Cardiac muscle cell (in vitro differentiated cells and primary cell): Measurements from ENCODE around the gene RTBDN. TPM values are rescaled to one million over a fixed set of nuclear protein-coding genes. Genes with fewer than 3 reads are reported as not detected.

ENCODE experiments used
- DNase-seq, 2 donors: peaks; one replicate each; pipeline versions ENCODE4 v3.0.0 to v3.0.0-alpha.2; 2010 to 2017; ENCODE audit warnings: low read depth in 1 of 2, low spot score in 1 of 2
- H3K27ac ChIP-seq: fragments of 200-600 bp; sonication (generic); 2 replicates; pipeline ENCODE4 v1.5.1; 2016
- H3K27me3 ChIP-seq: fragments of 200-600 bp; sonication (generic); 2 replicates; pipeline ENCODE4 v1.6.0; 2016; ENCODE audit warnings: control low read depth
- H3K36me3 ChIP-seq: fragments of 200-600 bp; sonication (generic); 2 replicates; pipeline ENCODE4 v1.5.1; 2016; ENCODE audit warnings: control low read depth
- H3K4me1 ChIP-seq: fragments of 200-600 bp; sonication (generic); 2 replicates; pipeline ENCODE4 v1.8.1; 2017; ENCODE audit warnings: low read depth, mild to moderate bottlenecking, mixed run types
- H3K4me3 ChIP-seq: fragments of 200-600 bp; sonication (generic); 2 replicates; pipeline ENCODE4 v1.5.1; 2016; ENCODE audit warnings: mild to moderate bottlenecking
- H3K9me3 ChIP-seq: fragments of 200-600 bp; sonication (generic); 2 replicates; pipeline ENCODE4 v1.5.1; 2017; ENCODE audit warnings: low read depth, mild to moderate bottlenecking, control low read depth
- CTCF ChIP-seq: IDR thresholded peaks from 2 replicates; pipeline ENCODE4 v1.5.1; 2012; ENCODE audit warnings: low read depth, mild to moderate bottlenecking, low read length
- polyA plus RNA-seq: library from polyadenylated mRNA; unstranded; fragments of >200 nt; fragmentation: Nextera tagmentation; extraction: Ambion mirVana; gene quantifications from 2 replicates; pipeline ENCODE4 v1.2.1, GENCODE V29; 2016
- total RNA-seq: library from RNA; depleted of rRNA; stranded (reverse); fragments of >200 nt; gene quantifications from 2 replicates; pipeline ENCODE4 v1.2.3, GENCODE V29; 2016

Gene RTBDN
- total and polyA plus RNA-seq, 2 experiments from 2014 or later = not detected

DNA sequence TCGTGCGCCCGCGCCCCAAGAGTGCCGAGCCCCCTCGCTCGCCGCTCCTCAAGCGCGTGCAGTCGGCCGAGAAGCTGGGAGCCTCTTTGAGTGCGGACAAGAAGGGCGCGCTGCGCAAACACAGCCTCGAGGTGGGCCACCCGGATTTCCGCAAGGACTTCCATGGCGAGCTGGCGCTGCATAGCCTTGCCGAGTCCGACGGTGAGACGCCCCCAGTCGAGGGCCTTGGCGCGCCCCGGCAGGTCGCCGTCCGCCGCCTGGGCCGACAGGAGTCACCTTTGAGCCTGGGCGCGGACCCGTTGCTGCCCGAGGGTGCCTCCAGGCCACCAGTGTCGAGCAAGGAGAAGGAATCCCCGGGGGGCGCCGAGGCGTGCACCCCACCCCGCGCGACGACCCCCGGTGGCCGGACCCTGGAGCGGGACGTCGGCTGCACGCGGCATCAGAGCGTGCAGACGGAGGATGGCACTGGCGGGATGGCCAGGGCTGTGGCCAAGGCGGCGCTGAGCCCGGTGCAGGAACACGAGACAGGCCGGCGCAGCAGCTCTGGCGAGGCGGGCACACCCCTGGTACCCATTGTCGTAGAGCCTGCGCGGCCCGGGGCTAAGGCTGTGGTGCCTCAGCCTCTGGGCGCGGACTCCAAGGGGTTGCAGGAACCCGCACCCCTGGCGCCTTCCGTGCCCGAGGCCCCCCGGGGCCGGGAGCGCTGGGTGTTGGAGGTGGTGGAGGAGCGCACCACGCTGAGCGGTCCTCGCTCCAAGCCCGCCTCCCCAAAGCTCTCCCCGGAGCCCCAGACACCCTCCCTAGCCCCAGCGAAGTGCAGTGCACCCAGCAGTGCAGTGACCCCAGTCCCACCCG is 39.7 kb upstream of the RTBDN start:
- Histone ChIP-seq H3K4me1 (no peaks in the 10 kb centered on the region), H3K27ac (no peak overlapping the region), H3K36me3 (no peaks in the 10 kb centered on the region), H3K27me3 (no peaks in the 10 kb centered on the region), H3K9me3 (no peaks in the 10 kb centered on the region), H3K4me3 (no peak overlapping the region)
- no peak for DNase-seq
- TF ChIP-seq CTCF = no peak

DNA sequence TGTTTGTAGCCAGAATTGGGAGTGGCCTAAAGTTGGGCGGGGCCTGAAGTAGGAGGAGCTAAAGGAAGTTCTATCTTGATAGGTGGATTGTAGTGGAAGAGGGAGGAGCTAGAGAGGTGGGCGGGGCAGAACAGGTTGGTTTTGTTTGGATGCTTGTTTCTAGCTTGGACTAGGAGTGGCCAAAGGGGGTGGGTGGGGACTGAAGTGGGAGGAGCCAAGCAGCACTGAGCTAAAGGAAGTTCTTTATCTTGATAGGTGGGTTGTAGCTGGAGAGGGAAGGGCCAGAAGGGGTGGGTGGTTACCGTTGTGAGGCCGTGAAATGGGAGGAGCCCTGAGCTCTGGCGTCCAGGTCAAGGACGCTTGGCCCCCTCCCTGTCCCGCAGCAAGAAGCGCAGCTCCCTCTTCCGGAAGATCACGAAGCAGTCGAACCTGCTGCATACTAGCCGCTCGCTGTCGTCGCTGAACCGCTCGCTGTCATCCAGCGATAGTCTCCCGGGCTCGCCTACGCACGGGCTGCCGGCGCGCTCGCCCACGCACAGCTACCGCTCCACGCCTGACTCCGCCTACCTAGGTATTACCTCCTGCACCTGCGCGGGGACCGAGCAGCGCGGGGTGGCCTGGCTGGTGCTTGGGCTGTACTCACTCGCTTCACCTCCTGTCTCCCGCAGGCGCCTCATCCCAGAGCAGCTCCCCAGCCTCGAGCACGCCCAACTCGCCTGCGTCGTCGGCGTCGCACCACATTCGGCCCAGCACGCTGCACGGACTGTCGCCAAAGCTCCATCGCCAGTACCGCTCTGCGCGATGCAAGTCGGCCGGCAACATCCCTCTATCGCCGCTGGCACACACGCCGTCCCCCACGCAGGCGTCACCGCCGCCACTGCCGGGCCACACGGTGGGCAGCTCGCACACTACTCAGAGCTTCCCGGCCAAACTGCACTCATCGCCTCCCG is 38.8 kb upstream of the RTBDN start:
- Histone ChIP-seq H3K4me3 (no peak overlapping the region), H3K4me1 (no peaks in the 10 kb centered on the region), H3K9me3 (no peaks in the 10 kb centered on the region), H3K27ac (no peak overlapping the region), H3K36me3 (no peaks in the 10 kb centered on the region), H3K27me3 (no peaks in the 10 kb centered on the region)
- peak in 1 of 2 donors; percentile 71 for DNase-seq
- peak; percentile 5 for TF ChIP-seq CTCF

DNA sequence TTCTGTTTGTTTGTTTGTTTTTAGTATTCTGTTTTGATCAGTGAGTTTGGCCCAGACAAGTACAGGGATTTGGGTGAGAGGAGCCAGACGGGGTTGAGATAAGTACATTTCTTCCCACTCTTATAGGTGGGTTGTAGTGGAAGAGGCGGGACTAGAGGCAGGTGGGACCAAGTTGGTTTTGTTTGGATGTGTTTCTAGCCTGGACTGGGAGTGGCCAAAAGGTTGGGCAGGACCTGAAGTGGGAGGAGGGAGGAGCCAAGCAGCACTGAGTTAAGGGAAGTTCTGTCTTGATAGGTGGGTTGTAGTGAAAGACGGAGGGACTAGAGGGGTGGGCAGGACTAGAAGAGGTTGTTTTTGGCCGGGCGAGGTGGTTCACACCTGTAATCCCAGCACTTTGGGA is 37.9 kb upstream of the RTBDN start:
- no peaks in the 10 kb centered on the region for H3K36me3 ChIP-seq
- no peak for TF ChIP-seq CTCF
- no peak overlapping the region for H3K27ac ChIP-seq
- no peak overlapping the region for H3K4me3 ChIP-seq
- H3K27me3 ChIP-seq = no peaks in the 10 kb centered on the region
- DNase-seq = no peak
- no peaks in the 10 kb centered on the region for H3K9me3 ChIP-seq
- H3K4me1 ChIP-seq = peaks cover under 1% of the 10 kb centered on the region

- Histone ChIP-seq H3K36me3 (no peaks in the 10 kb centered on the region), H3K9me3 (no peaks in the 10 kb centered on the region), H3K27ac (no peak overlapping the region), H3K4me1 (peaks cover 4% of the 10 kb centered on the region), H3K4me3 (no peak overlapping the region), H3K27me3 (no peaks in the 10 kb centered on the region)
- DNase-seq = no peak
- no peak for TF ChIP-seq CTCF
Observed at GRCh38 chr19:12871681-12872080, 37.3 kb upstream of the RTBDN start.

DNA sequence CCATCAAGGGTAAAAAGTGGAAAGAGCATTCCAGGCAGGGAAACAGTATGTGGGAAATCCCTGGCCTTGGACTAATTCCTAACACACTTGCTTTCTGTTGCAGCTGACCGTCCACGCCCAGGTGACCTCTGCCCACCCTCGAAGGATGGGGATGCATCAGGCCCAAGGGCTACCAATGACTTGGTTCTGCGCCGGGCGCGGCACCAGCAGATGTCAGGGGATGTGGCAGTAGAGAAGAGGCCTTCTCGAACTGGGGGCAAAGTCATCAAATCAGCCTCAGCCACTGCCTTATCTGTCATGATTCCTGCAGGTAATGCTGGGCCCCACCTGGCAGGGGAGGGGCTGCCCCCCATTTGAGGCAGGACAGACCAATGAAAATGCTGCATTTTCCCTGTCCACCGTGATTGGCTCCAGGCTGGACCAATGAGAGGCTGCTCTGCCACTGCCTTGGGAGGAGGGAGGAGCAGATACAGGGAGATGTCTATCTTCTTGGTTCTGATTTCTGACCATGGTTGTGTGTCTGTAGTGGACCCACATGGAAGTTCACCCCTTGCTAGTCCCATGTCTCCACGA is 34.2 kb upstream of the RTBDN start:
- Histone ChIP-seq H3K4me3 (no peak overlapping the region), H3K9me3 (no peaks in the 10 kb centered on the region), H3K36me3 (no peaks in the 10 kb centered on the region), H3K27me3 (no peaks in the 10 kb centered on the region), H3K4me1 (peaks cover 4% of the 10 kb centered on the region), H3K27ac (no peak overlapping the region)
- DNase-seq = no peak
- no peak for TF ChIP-seq CTCF
